GM12872 (cell line): Measurements from ENCODE around the gene SLC10A1.

Experiments
- CTCF ChIP-seq: IDR thresholded peaks from 3 replicates; pipeline ENCODE4 v1.5.1; 2011; ENCODE audit warnings: low read depth, mild to moderate bottlenecking, low read length, moderate library complexity; ENCODE audit not compliant: insufficient read depth

SLC10A1 gene

GRCh38 chr14:69727860-69728259 is 69.2 kb downstream of the SLC10A1 start:
- TF ChIP-seq CTCF: no peak

GRCh38 chr14:69726761-69727511 is 70.1 kb downstream of the SLC10A1 start:
- TF ChIP-seq CTCF: peak; percentile 91
